Lung (tissue), 12 donors: ENCODE data around the gene PTS. TPM values are rescaled to one million over a fixed set of nuclear protein-coding genes. Genes with fewer than 3 reads are reported as not detected.

Experiments
- ATAC-seq: fragments of 200-7000 bp; cut with Tn5 transposase; one replicate; pipeline ENCODE4 v1.9.1; 2020; ENCODE audit warnings: moderate number of reproducible peaks; ENCODE audit not compliant: insufficient read depth, low FRiP score
- DNase-seq, 3 donors: peaks; one replicate each; pipeline ENCODE4 v3.0.0-alpha.2; 2013 to 2017
- H3K27ac ChIP-seq, 2 donors: one replicate each; pipeline ENCODE4 v1.5.1; 2013; ENCODE audit warnings: mild to moderate bottlenecking in 2 of 2, moderate library complexity in 2 of 2, control low read depth in 1 of 2, inconsistent platforms in 1 of 2, low read depth in 1 of 2, low read length in 1 of 2
- H3K27me3 ChIP-seq, 3 donors: one replicate each; pipeline ENCODE4 v1.5.1; 2013; ENCODE audit warnings: low read length in 2 of 3; ENCODE audit not compliant: control insufficient read depth in 3 of 3, insufficient read depth in 3 of 3
- H3K36me3 ChIP-seq, 4 donors: one replicate each; pipeline ENCODE4 v1.5.1; 2013; ENCODE audit warnings: low read length in 4 of 4, mild to moderate bottlenecking in 1 of 4, moderate library complexity in 1 of 4; ENCODE audit not compliant: control insufficient read depth in 4 of 4, insufficient read depth in 4 of 4
- H3K4me1 ChIP-seq, 5 donors: one replicate each; pipeline ENCODE4 v1.5.1; 2013; ENCODE audit warnings: low read length in 5 of 5, mild to moderate bottlenecking in 2 of 5, moderate library complexity in 1 of 5; ENCODE audit not compliant: control insufficient read depth in 5 of 5, insufficient read depth in 5 of 5
- H3K4me3 ChIP-seq: one replicate; pipeline ENCODE4 v1.5.1; 2013; ENCODE audit warnings: mild to moderate bottlenecking, control low read depth, moderate library complexity
- H3K9ac ChIP-seq, 2 donors: one replicate each; pipeline ENCODE4 v1.5.1; 2013; ENCODE audit warnings: low read length in 2 of 2, control low read depth in 1 of 2; ENCODE audit not compliant: insufficient read depth in 1 of 2
- H3K9me3 ChIP-seq, 4 donors: one replicate each; pipeline ENCODE4 v1.5.1; 2013; ENCODE audit warnings: low read length in 3 of 4, mild to moderate bottlenecking in 1 of 4, moderate library complexity in 1 of 4; ENCODE audit not compliant: control insufficient read depth in 4 of 4, insufficient read depth in 3 of 4
- CTCF ChIP-seq: IDR thresholded peaks from 2 replicates; pipeline ENCODE4 v1.5.1; 2012; ENCODE audit warnings: mild to moderate bottlenecking; ENCODE audit errors: control extremely low read depth, extremely low read depth
- WGBS, 2 donors: extraction: QIAGEN DNeasy Blood & Tissue Kit; methylation state at CpG; one replicate each; pipeline ENCODE4 v1.1.7; 2013; 5-methylcytosine and 5-hydroxymethylcytosine counted together
- polyA plus RNA-seq, 2 donors: library from polyadenylated mRNA; stranded (reverse); fragments of 200-250 nt; gene quantifications; one replicate each; pipeline ENCODE4 v1.2.1, GENCODE V29; 2013
- total RNA-seq, 2 donors: library from RNA; depleted of rRNA in 1 of 2; stranded (reverse); fragments of >200 nt in 1 of 2; gene quantifications; one replicate each; pipeline ENCODE4 v1.2.1, GENCODE V29; 2014 to 2021
- donor health status: control.
- donor health status: control.
- donor health status: Bipolar disorder and iron deficiency.
- donor health status: healthy.
- donor health status: DM: yes; HTN: yes; CAD: no.

The PTS gene
- total and polyA plus RNA-seq, 4 donors, result 19.3 to 60.5 (median 25.1) TPM

- Histone ChIP-seq H3K9ac (no peak overlapping the region), H3K4me1 (no peaks in the 10 kb centered on the region)
- WGBS, 2 donors, result 91 to 100% methylated on average over 1 of the region's 1 CpG
These were observed 46.8 kb downstream of the PTS start for GRCh38 chr11:112273066-112273465.

GRCh38 chr11:112274007-112274783, 48.0 kb downstream of the PTS start:
- Histone ChIP-seq H3K27me3 (no peaks in the 10 kb centered on the region), H3K36me3 (peaks cover 0 to 2% (median 0%) of the 10 kb centered on the region in 4 donors), H3K9ac (no peak overlapping the region), H3K27ac (no peak overlapping the region), H3K4me3 (no peak overlapping the region), H3K9me3 (no peaks in the 10 kb centered on the region), H3K4me1 (no peaks in the 10 kb centered on the region)
- DNase-seq (no peak), ATAC-seq (no peak)
- TF ChIP-seq CTCF, result no peak
- WGBS, 2 donors, result 92 to 95% methylated on average over 7 of the region's 7 CpGs

More at GRCh38 chr11:112273066-112273465, 46.8 kb downstream of the PTS start:
- H3K27me3 ChIP-seq, result no peaks in the 10 kb centered on the region
- no peak overlapping the region for H3K27ac ChIP-seq
- DNase-seq (no peak), ATAC-seq (no peak)
- peaks cover 0 to 2% (median 0%) of the 10 kb centered on the region in 4 donors for H3K36me3 ChIP-seq
- H3K4me3 ChIP-seq, result no peak overlapping the region
- H3K9me3 ChIP-seq, result no peaks in the 10 kb centered on the region
- no peak for TF ChIP-seq CTCF

GRCh38 chr11:112277029-112277428, 50.8 kb downstream of the PTS start:
- Histone ChIP-seq H3K36me3 (no peaks in the 10 kb centered on the region), H3K4me3 (no peak overlapping the region), H3K9me3 (no peaks in the 10 kb centered on the region), H3K27ac (no peak overlapping the region), H3K27me3 (no peaks in the 10 kb centered on the region), H3K9ac (no peak overlapping the region), H3K4me1 (peaks cover 0 to 5% (median 2%) of the 10 kb centered on the region in 5 donors)
- ATAC-seq (no peak), DNase-seq (no peak)
- 14 to 59% methylated on average over 1 of the region's 1 CpG for WGBS, 2 donors
- TF ChIP-seq CTCF, result no peak

GRCh38 chr11:112277941-112278340, 51.7 kb downstream of the PTS start:
- H3K27ac ChIP-seq, result no peak overlapping the region
- no peak for TF ChIP-seq CTCF
- H3K4me1 ChIP-seq, result peaks cover 0 to 5% (median 2%) of the 10 kb centered on the region in 5 donors
- no peaks in the 10 kb centered on the region for H3K27me3 ChIP-seq
- no peak for ATAC-seq
- no peaks in the 10 kb centered on the region for H3K36me3 ChIP-seq
- no peak overlapping the region for H3K9ac ChIP-seq
- no peaks in the 10 kb centered on the region for H3K9me3 ChIP-seq
- DNase-seq, result peak in 1 of 3 donors; percentile 24
- H3K4me3 ChIP-seq, result no peak overlapping the region
